GM12874 (cell line): ENCODE measurements around the gene GTPBP4.

Experiments
- TF ChIP-seq, protein P1 (sequence below): IDR thresholded peaks from 2 replicates; pipeline ENCODE4 v1.5.1; 2011; ENCODE audit warnings: low read depth, mild to moderate bottlenecking, control low read depth, low read length, moderate library complexity; ENCODE audit not compliant: insufficient read depth

The GTPBP4 gene

DNA sequence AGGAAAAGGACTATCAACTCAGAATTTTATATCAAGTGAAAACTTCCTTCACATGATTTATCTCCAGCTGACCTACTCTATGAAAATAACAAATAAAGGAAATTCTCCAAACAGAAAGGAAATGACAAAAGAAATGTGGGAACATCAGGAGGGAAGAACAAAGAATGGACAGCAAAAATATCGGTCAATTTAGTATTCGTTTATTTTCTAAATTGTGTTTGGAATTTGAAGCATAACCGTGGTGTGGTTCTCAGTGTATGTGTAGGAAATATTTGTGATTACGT is 76.7 kb downstream of the GTPBP4 start:
- TF ChIP-seq, protein P1, sequence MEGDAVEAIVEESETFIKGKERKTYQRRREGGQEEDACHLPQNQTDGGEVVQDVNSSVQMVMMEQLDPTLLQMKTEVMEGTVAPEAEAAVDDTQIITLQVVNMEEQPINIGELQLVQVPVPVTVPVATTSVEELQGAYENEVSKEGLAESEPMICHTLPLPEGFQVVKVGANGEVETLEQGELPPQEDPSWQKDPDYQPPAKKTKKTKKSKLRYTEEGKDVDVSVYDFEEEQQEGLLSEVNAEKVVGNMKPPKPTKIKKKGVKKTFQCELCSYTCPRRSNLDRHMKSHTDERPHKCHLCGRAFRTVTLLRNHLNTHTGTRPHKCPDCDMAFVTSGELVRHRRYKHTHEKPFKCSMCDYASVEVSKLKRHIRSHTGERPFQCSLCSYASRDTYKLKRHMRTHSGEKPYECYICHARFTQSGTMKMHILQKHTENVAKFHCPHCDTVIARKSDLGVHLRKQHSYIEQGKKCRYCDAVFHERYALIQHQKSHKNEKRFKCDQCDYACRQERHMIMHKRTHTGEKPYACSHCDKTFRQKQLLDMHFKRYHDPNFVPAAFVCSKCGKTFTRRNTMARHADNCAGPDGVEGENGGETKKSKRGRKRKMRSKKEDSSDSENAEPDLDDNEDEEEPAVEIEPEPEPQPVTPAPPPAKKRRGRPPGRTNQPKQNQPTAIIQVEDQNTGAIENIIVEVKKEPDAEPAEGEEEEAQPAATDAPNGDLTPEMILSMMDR: no peak

DNA sequence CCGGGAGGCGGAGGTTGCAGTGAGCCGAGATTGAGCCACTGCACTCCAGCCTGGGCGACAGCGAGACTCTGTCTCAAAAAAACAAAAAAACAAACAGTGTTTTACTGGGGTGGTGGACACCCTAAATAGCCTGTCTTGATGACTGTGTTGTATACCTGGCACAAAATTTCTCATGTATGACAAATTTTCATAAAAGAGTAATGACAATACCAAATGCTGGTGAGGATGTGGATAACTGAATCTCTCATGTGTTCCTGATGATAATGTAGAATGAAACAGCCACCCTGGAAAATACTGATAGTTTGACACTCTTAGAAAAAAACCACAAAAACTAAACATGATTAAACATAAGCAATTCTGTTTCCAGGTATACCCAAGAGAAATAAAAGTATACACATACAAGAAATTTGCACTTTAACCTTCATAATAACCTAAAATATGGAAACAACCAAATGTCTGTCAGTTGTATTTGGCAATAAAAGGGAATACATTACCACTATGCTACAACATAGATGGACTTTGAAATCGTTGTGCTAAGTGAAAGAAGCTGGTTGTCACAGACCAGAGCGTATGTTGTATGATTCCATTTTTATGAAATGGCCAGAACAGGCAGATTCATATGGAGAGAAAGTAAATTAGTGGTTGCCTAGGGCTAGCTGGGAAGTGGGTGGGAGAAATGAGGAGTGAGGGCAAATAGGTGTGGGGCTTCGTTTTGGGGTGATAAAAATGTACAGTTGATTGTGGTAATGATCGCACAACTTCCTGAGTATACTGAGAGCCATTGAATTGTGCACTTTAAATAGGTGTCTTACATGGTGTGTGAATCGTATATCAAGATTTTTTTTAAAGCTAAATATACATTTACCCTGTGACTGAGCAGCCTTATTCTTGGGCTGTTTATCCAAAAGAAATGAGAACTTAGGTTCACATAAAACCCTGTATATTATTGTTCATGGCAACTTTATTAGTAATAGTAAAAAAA is 80.4 kb downstream of the GTPBP4 start:
- TF ChIP-seq, protein P1: no peak
